CD14-positive monocyte (primary cell): Measurements from ENCODE around the gene KIAA1549. TPM values are rescaled to one million over a fixed set of nuclear protein-coding genes. Genes with fewer than 3 reads are reported as not detected.

Experiments
- DNase-seq, 3 donors: peaks; one replicate each; pipeline ENCODE4 v3.0.0-alpha.2; 2011 to 2022
- H2AFZ ChIP-seq: 2 replicates; pipeline ENCODE4 v1.6.0; 2012; ENCODE audit warnings: mild to moderate bottlenecking, low read depth, low read length, inconsistent platforms; ENCODE audit not compliant: insufficient read depth, poor library complexity, severe bottlenecking
- H3K27ac ChIP-seq, 2 donors: 1 replicate in 1 of 2; 2 replicates in 1 of 2; pipeline ENCODE4 v1.5.1; 2012 to 2013; ENCODE audit warnings: low read length in 2 of 2, control low read depth in 1 of 2, inconsistent platforms in 1 of 2, low read depth in 1 of 2, mild to moderate bottlenecking in 1 of 2
- H3K27me3 ChIP-seq, 2 donors: one replicate each; pipeline versions ENCODE4 v1.6.0 to v1.6.1; 2011 to 2013; ENCODE audit warnings: low read length in 2 of 2; ENCODE audit not compliant: control insufficient read depth in 2 of 2, insufficient read depth in 2 of 2
- H3K36me3 ChIP-seq, 2 donors: replicated peaks in 1 of 2; 1 replicate in 1 of 2; 2 replicates in 1 of 2; pipeline versions ENCODE4 v1.5.1 to v1.6.1; 2012 to 2013; ENCODE audit warnings: low read length in 2 of 2, control low read depth in 1 of 2, inconsistent platforms in 1 of 2, mild to moderate bottlenecking in 1 of 2; ENCODE audit not compliant: insufficient read depth in 2 of 2, control insufficient read depth in 1 of 2
- H3K4me1 ChIP-seq, 2 donors: 1 replicate in 1 of 2; 2 replicates in 1 of 2; pipeline versions ENCODE4 v1.5.1 to v1.6.1; 2012 to 2013; ENCODE audit warnings: low read length in 2 of 2, control low read depth in 1 of 2, inconsistent platforms in 1 of 2, mild to moderate bottlenecking in 1 of 2, moderate library complexity in 1 of 2; ENCODE audit not compliant: insufficient read depth in 2 of 2, control insufficient read depth in 1 of 2
- H3K4me2 ChIP-seq: replicated peaks from 2 replicates; pipeline ENCODE3; 2012; ENCODE audit warnings: low read length, moderate library complexity, mild to moderate bottlenecking; ENCODE audit not compliant: poor library complexity, severe bottlenecking; ENCODE audit errors: extremely low read depth
- H3K4me3 ChIP-seq, 3 experiments: fragments of 200-600 bp in 1 of 3; sonication (generic) in 1 of 3; replicated peaks in 1 of 3; 1 replicate in 2 of 3; 2 replicates in 1 of 3; pipeline ENCODE4 v1.5.1; 2011 to 2013; ENCODE audit warnings: low read length in 3 of 3, mild to moderate bottlenecking in 3 of 3, control low read depth in 2 of 3, low read depth in 2 of 3, inconsistent platforms in 1 of 3, moderate library complexity in 1 of 3
- H3K79me2 ChIP-seq: 2 replicates; pipeline ENCODE4 v1.6.0; 2012; ENCODE audit warnings: mild to moderate bottlenecking, control low read depth, inconsistent platforms, low read length, moderate library complexity; ENCODE audit not compliant: insufficient read depth
- H3K9ac ChIP-seq: 2 replicates; pipeline ENCODE4 v1.6.0; 2017; ENCODE audit warnings: low read length, mild to moderate bottlenecking; ENCODE audit not compliant: insufficient read depth, poor library complexity, severe bottlenecking
- H3K9me3 ChIP-seq, 2 donors: replicated peaks in 1 of 2; 1 replicate in 1 of 2; 2 replicates in 1 of 2; pipeline versions ENCODE4 v1.5.1 to v1.6.1; 2012 to 2013; ENCODE audit warnings: low read length in 2 of 2, control low read depth in 1 of 2; ENCODE audit not compliant: control insufficient read depth in 1 of 2, insufficient read depth in 1 of 2
- H4K20me1 ChIP-seq: 2 replicates; pipeline ENCODE4 v1.6.0; 2012; ENCODE audit warnings: mild to moderate bottlenecking, low read length, control low read depth, moderate library complexity; ENCODE audit not compliant: insufficient read depth
- H3K27ac Mint-ChIP-seq, 7 donors: one replicate each; pipeline ENCODE4 v1.8.0; 2020; ENCODE audit warnings: mild to moderate bottlenecking in 7 of 7, mixed read lengths in 7 of 7, moderate library complexity in 6 of 7, inconsistent platforms in 2 of 7
- H3K27me3 Mint-ChIP-seq, 3 donors: one replicate each; pipeline ENCODE4 v1.8.0; 2021 to 2022; ENCODE audit warnings: low read depth in 3 of 3, mild to moderate bottlenecking in 3 of 3, mixed read lengths in 3 of 3, moderate library complexity in 3 of 3, inconsistent platforms in 1 of 3
- H3K36me3 Mint-ChIP-seq, 2 donors: one replicate each; pipeline ENCODE4 v1.8.0; 2020; ENCODE audit warnings: mixed read lengths in 2 of 2, inconsistent platforms in 1 of 2, mild to moderate bottlenecking in 1 of 2
- H3K4me1 Mint-ChIP-seq: one replicate; pipeline ENCODE4 v1.8.0; 2020; ENCODE audit warnings: mild to moderate bottlenecking, mixed read lengths
- H3K4me3 Mint-ChIP-seq, 2 donors: one replicate each; pipeline ENCODE4 v1.8.0; 2020; ENCODE audit warnings: mild to moderate bottlenecking in 2 of 2, mixed read lengths in 2 of 2, moderate library complexity in 1 of 2
- H3K9me3 Mint-ChIP-seq, 7 donors: one replicate each; pipeline ENCODE4 v1.8.0; 2020 to 2022; ENCODE audit warnings: mixed read lengths in 7 of 7, mild to moderate bottlenecking in 6 of 7, moderate library complexity in 6 of 7, inconsistent platforms in 2 of 7
- WGBS: methylation state at CpG from one replicate; pipeline ENCODE4 v1.1.5; 2013; ENCODE audit warnings: missing lambda C conversion rate; ENCODE audit not compliant: insufficient coverage; 5-methylcytosine and 5-hydroxymethylcytosine counted together
- intact Hi-C, 2 donors: fragments of 100-400 bp; cut with micrococcal nuclease; formaldehyde crosslinking; loops; one replicate each; pipeline versions ENCODE4 v1.15.0 to v1.15.1; 2023
- polyA plus RNA-seq, 3 donors: library from polyadenylated mRNA; depleted of rRNA in 1 of 3; unstranded in 2 of 3; stranded (reverse) in 1 of 3; fragments of 300-500 nt in 2 of 3; fragments of >200 nt in 1 of 3; fragmentation: Illumina TruSeq in 2 of 3; gene quantifications; 1 replicate in 2 of 3; 2 replicates in 1 of 3; pipeline ENCODE4 v1.2.3, GENCODE V29; 2012 to 2021
- TF ChIP-seq, protein P1 (sequence below): fragments of 200-600 bp; IDR thresholded peaks from one replicate; pipeline ENCODE4 v1.8.0; 2022; ENCODE audit warnings: antibody characterized with exemption, mild to moderate bottlenecking

The KIAA1549 gene
- polyA plus RNA-seq, 3 donors: 0.03 TPM; not detected in 1

DNA sequence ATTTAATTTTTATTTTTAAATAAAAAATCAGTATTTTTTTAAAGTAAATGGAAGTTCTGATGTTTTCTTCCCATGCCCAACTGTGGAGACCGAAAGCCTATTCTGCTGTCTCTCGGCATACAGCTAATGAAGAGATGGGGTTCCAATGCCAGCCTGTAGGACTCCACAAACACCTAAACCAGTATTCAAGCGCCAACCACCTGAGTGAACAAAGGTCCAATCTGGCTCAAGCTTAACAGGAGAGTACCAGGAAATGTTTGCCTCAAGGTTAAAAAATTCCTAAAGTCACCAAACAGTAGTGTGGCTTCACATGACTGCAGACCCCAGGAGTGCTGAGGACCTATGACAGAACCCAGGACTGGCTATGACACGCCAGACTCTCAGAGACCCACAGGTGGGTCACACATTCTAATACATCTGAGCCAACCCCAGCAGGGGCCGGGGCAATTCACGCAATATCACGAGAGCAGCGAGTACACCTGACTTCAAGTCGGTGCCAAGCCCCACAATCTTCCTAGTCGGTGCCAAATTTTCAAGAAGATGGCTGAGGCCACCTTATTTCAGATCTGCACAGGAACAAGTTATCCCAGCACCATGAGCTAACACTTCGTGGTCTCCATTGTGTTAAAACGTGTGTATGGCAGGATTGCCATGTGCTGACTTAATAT is 31.6 kb downstream of the KIAA1549 start:
- intact Hi-C loops: no loop called here
- over 99% methylated on average over 8 of the region's 12 CpGs for WGBS
- H3K36me3 Mint-ChIP-seq: no peaks in the 10 kb centered on the region

DNA sequence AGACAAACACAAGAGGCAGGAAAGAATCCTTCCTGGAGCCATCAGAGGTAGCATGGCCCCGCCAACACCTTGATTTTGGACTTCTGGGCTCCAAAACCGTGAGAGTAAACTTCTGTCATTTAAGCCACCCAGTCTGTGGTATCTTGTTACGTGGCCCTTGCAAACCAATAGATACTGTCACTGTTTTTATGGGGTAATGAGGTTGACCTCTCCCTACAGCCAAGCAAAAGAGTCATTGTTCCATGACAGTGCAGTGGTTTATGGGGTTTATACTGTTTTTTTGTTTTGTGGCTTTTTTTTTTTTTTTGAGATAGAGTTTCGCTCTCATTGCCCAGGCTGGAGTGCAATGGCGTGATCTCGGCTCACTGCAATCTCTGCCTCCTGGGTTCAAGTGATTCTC is 32.8 kb downstream of the KIAA1549 start:
- 71% methylated on average over 1 of the region's 6 CpGs for WGBS
- Mint-ChIP-seq H3K27ac (no peak overlapping the region), H3K4me3 (no peak overlapping the region), H3K27me3 (peaks cover 0 to 1% (median 0%) of the 10 kb centered on the region in 3 donors), H3K4me1 (peaks cover 5% of the 10 kb centered on the region), H3K36me3 (no peaks in the 10 kb centered on the region), H3K9me3 (no peaks in the 10 kb centered on the region)
- H3K9me3 ChIP-seq: no peaks in the 10 kb centered on the region
- H3K4me2 ChIP-seq: no peak overlapping the region
- H3K4me3 ChIP-seq: no peak overlapping the region
- no peaks in the 10 kb centered on the region for H3K4me1 ChIP-seq
- DNase-seq: no peak
- no peak overlapping the region for H2AFZ ChIP-seq
- H3K9ac ChIP-seq: no peak overlapping the region
- H3K27ac ChIP-seq: no peak overlapping the region
- intact Hi-C loops: no loop called here
- H3K36me3 ChIP-seq: no peaks in the 10 kb centered on the region
- TF ChIP-seq, protein P1, sequence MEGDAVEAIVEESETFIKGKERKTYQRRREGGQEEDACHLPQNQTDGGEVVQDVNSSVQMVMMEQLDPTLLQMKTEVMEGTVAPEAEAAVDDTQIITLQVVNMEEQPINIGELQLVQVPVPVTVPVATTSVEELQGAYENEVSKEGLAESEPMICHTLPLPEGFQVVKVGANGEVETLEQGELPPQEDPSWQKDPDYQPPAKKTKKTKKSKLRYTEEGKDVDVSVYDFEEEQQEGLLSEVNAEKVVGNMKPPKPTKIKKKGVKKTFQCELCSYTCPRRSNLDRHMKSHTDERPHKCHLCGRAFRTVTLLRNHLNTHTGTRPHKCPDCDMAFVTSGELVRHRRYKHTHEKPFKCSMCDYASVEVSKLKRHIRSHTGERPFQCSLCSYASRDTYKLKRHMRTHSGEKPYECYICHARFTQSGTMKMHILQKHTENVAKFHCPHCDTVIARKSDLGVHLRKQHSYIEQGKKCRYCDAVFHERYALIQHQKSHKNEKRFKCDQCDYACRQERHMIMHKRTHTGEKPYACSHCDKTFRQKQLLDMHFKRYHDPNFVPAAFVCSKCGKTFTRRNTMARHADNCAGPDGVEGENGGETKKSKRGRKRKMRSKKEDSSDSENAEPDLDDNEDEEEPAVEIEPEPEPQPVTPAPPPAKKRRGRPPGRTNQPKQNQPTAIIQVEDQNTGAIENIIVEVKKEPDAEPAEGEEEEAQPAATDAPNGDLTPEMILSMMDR: no peak
- H4K20me1 ChIP-seq: no peaks in the 10 kb centered on the region
- H3K27me3 ChIP-seq: no peaks in the 10 kb centered on the region
- H3K79me2 ChIP-seq: no peaks in the 10 kb centered on the region

More for the DNA sequence above, 31.6 kb downstream of the KIAA1549 start:
- no peak overlapping the region for H3K27ac ChIP-seq
- no peak overlapping the region for H2AFZ ChIP-seq
- no peaks in the 10 kb centered on the region for H3K4me1 ChIP-seq
- peaks cover 0 to 1% (median 0%) of the 10 kb centered on the region in 3 donors for H3K27me3 Mint-ChIP-seq
- DNase-seq: no peak
- no peak overlapping the region for H3K4me3 Mint-ChIP-seq
- no peak overlapping the region for H3K27ac Mint-ChIP-seq
- H3K27me3 ChIP-seq: no peaks in the 10 kb centered on the region
- H3K4me1 Mint-ChIP-seq: peaks cover 5% of the 10 kb centered on the region
- no peaks in the 10 kb centered on the region for H4K20me1 ChIP-seq
- H3K79me2 ChIP-seq: no peaks in the 10 kb centered on the region
- H3K4me2 ChIP-seq: no peak overlapping the region
- H3K4me3 ChIP-seq: no peak overlapping the region
- H3K36me3 ChIP-seq: no peaks in the 10 kb centered on the region
- H3K9ac ChIP-seq: no peak overlapping the region
- TF ChIP-seq, protein P1: no peak
- no peaks in the 10 kb centered on the region for H3K9me3 Mint-ChIP-seq
- H3K9me3 ChIP-seq: no peaks in the 10 kb centered on the region
